GM18858 (cell line): ENCODE data around the gene TMEM140.

Experiments used
- ATAC-seq: cut with Tn5 transposase; IDR thresholded peaks from one replicate; pipeline ENCODE4 v1.9.1; 2021; ENCODE audit not compliant: unreplicated experiment

The TMEM140 gene

GRCh38 chr7:135192914-135193536 is 45.2 kb downstream of the TMEM140 start:
- ATAC-seq: no peak

- ATAC-seq: no peak
Measured at GRCh38 chr7:135193615-135194081, 45.8 kb downstream of the TMEM140 start.

- no peak for ATAC-seq
Measured at GRCh38 chr7:135194494-135195095, 46.7 kb downstream of the TMEM140 start.

GRCh38 chr7:135195156-135195555 is 47.3 kb downstream of the TMEM140 start:
- no peak for ATAC-seq

GRCh38 chr7:135195968-135196629 is 48.2 kb downstream of the TMEM140 start:
- no peak for ATAC-seq

- ATAC-seq: no peak
Measured at GRCh38 chr7:135197343-135197742, 49.5 kb downstream of the TMEM140 start.

GRCh38 chr7:135197906-135198655 is 50.2 kb downstream of the TMEM140 start:
- no peak for ATAC-seq

GRCh38 chr7:135199439-135199838 is 51.6 kb downstream of the TMEM140 start:
- ATAC-seq: no peak

- ATAC-seq: no peak
Measured at GRCh38 chr7:135200821-135201331, 53.0 kb downstream of the TMEM140 start.

GRCh38 chr7:135201350-135201749 is 53.5 kb downstream of the TMEM140 start:
- ATAC-seq: no peak

GRCh38 chr7:135204341-135204749 is 56.5 kb downstream of the TMEM140 start:
- no peak for ATAC-seq

GRCh38 chr7:135204876-135205275 is 57.0 kb downstream of the TMEM140 start:
- ATAC-seq: no peak

GRCh38 chr7:135205850-135206249 is 58.0 kb downstream of the TMEM140 start:
- ATAC-seq: no peak

GRCh38 chr7:135206941-135207391 is 59.1 kb downstream of the TMEM140 start:
- ATAC-seq: peak; percentile 52

GRCh38 chr7:135207406-135208101 is 59.7 kb downstream of the TMEM140 start:
- no peak for ATAC-seq

- ATAC-seq: no peak
Measured at GRCh38 chr7:135208102-135208793, 60.4 kb downstream of the TMEM140 start.

GRCh38 chr7:135209225-135209834 is 61.5 kb downstream of the TMEM140 start:
- ATAC-seq: no peak

- ATAC-seq: no peak
Measured at GRCh38 chr7:135210888-135211178, 63.0 kb downstream of the TMEM140 start.

GRCh38 chr7:135211179-135211945 is 63.5 kb downstream of the TMEM140 start, which contains the start of gene WDR91:
TSS of gene WDR91 (minus strand) at chr7:135211526. CDS start at chr7:135211502, 24 bp downstream.
- ATAC-seq: peak; percentile 59
